T follicular helper cell (primary cell): Measurements from ENCODE around the gene TLE2.

Experiments used
- DNase-seq: peaks from one replicate; pipeline ENCODE4 v3.0.0-alpha.2; 2020; ENCODE audit warnings: low read depth

Gene TLE2

DNA sequence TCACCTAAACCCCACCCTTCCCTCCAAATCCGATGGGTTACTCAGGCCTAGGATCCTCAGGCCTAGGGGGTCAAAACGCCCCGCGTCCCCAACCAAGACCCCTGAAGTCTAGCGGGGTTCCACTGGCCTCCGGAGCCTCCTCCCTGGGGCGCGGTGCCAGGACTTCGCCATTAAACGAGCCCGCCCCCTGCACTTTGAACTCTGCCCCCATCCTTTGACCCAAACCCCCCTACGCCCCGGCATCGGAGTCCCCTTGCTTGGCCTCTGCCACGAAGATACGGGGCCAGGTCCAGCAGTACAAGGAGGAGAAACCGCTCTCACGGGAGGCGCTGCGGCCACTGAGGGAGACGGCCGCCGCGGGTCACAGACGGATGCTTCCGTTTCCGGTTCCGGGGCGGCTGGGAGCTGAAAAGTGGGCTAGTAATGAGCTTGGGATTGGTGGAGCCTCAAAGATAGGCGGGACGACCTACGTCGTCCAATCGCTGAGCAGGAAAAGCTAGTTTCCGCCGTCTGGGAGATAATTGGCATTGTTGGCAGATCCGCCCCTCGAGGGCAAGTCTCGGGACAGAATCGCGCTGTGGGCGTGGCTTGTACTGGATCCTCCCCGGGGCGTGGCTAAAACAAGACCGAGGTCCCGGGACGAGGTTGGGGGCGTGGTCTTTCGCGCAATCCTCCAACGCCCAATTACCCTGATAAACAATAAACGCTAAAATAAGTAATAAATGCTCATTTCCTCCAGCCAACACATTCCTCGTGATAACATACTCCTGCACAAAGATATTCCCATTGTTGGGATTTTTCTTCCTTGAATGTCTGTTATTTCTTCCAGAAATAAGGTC, 78.6 kb downstream of the TLE2 start:
- peak; percentile 100 for DNase-seq

DNA sequence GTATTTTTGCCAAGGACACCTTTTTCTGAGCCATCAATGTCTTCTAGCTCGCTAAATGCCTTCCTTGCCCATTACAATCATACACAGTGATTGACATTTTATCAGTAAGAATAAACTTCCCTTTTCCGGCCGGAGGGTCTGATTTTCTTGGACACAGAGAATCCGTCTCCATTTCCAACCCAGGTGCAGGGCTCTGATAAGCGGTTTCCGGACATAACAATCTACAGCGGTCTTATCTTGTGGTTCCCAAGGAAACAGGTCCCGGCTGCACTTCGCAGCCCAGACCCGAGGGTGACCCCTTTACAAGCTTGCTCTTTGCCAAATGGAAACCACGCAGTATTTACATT, 79.2 kb downstream of the TLE2 start:
- DNase-seq, result no peak
